Adrenal gland (tissue), 12 donors: ENCODE data around the gene ZNF282. TPM values are rescaled to one million over a fixed set of nuclear protein-coding genes. Genes with fewer than 3 reads are reported as not detected.

Experiments used
- DNase-seq, 7 donors: peaks; one replicate each; pipeline ENCODE4 v3.0.0-alpha.2; 2019 to 2020
- H3K27ac ChIP-seq, 5 donors: fragments of 200-600 bp; sonication (generic) in 4 of 5; 1 replicate in 3 of 5; 2 replicates in 2 of 5; pipeline versions ENCODE4 v1.5.1 to v1.8.0; 2016 to 2020; ENCODE audit warnings: mild to moderate bottlenecking in 1 of 5
- H3K27me3 ChIP-seq: fragments of 200-600 bp; 2 replicates; pipeline ENCODE4 v1.8.0; 2021
- H3K36me3 ChIP-seq, 2 donors: fragments of 200-600 bp; replicated peaks in 1 of 2; 1 replicate in 1 of 2; 2 replicates in 1 of 2; pipeline versions ENCODE4 v1.5.1 to v1.8.0; 2018 to 2022
- H3K4me1 ChIP-seq, 2 donors: fragments of 200-600 bp; replicated peaks in 1 of 2; 1 replicate in 1 of 2; 2 replicates in 1 of 2; pipeline versions ENCODE4 v1.5.1 to v1.8.0; 2018 to 2021
- H3K4me3 ChIP-seq, 4 donors: fragments of 200-600 bp; sonication (generic) in 3 of 4; one replicate each; pipeline ENCODE4 v1.5.1; 2016 to 2018
- H3K9me3 ChIP-seq, 3 donors: fragments of 200-600 bp; sonication (generic) in 1 of 3; replicated peaks in 1 of 3; 1 replicate in 2 of 3; 2 replicates in 1 of 3; pipeline versions ENCODE4 v1.5.1 to v1.8.0; 2016 to 2021
- POLR2A ChIP-seq, 2 donors: fragments of 450-650 bp; IDR thresholded peaks; one replicate each; pipeline ENCODE4 v1.6.1; 2017; ENCODE audit warnings: antibody characterized with exemption in 2 of 2, mild to moderate bottlenecking in 2 of 2, moderate library complexity in 1 of 2
- WGBS, 4 donors: extraction: QIAGEN DNeasy Blood & Tissue Kit in 2 of 4; methylation state at CpG; one replicate each; pipeline versions ENCODE4 v1.1.5 to v1.1.7; 2013 to 2017; 5-methylcytosine and 5-hydroxymethylcytosine counted together
- intact Hi-C, 2 donors: fragments of 100-400 bp; cut with DNase I; formaldehyde crosslinking; loops; one replicate each; pipeline versions ENCODE4 v1.14.1 to v1.15.0; 2022 to 2023
- polyA plus RNA-seq, 3 donors: library from polyadenylated mRNA; stranded (reverse); fragments of 200-250 nt in 2 of 3; fragments of 350-450 nt in 1 of 3; fragmentation: Illumina TruSeq in 1 of 3; extraction: RNeasy Lipid Tissue Mini Kit (QIAGEN cat#74804) in 1 of 3; gene quantifications; one replicate each; pipeline ENCODE4 v1.2.3, GENCODE V29; 2013 to 2014
- total RNA-seq, 9 donors: library from RNA; depleted of rRNA in 4 of 9; stranded (reverse); fragments of >200 nt in 4 of 9; fragments of 120-200 nt in 1 of 9; fragmentation: NEBNext Ultra II Directional in 1 of 9; extraction: Animal tissue kit (Norgen Biotek cat#: 25700) in 1 of 9; gene quantifications; one replicate each; pipeline versions ENCODE4 v1.1.0 to v1.2.4, GENCODE V29; 2013 to 2023
- TF ChIP-seq, protein P1 (sequence below), 6 experiments: fragments of 450-650 bp in 4 of 6; fragments of 200-600 bp in 2 of 6; sonication (generic) in 1 of 6; IDR thresholded peaks; 1 replicate in 5 of 6; 2 replicates in 1 of 6; pipeline versions ENCODE4 v1.5.1 to v1.8.0; 2016 to 2021; ENCODE audit warnings: antibody characterized with exemption in 6 of 6, mild to moderate bottlenecking in 2 of 6, moderate library complexity in 1 of 6
- donor health status: healthy with polysubstance abuse.
- donor health status: Bipolar disorder and iron deficiency.
- donor health status: DM: yes; HTN: yes; CAD: no.
- donor health status: DM: no; HTN: no; CAD: no.
- donor health status: DM: no; HTN: no; CAD: no.
- donor health status: DM: yes; HTN: yes; CAD: no.

ZNF282 gene
- total and polyA plus RNA-seq, 12 donors, result 3.6 to 33.8 (median 16.0) TPM

DNA sequence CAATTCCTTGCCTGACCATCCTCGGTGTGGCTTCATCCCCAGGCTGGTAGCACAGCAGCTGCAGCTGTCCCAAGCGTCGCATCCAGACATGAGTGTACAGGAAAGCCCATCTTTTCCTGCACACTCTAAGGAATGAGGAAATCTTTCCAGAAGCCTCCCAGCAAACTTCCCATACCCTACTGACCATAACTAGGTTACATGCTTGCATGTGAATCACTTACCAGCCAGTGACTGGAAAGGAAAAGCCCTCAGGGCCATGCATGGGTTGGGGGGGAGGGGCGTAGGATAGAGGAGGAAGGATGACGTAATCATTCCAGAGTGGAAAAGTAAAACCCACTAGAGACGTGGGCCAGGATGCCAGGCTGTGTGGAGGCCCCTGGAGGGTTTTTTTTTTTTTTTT, 25.2 kb downstream of the ZNF282 start:
- Histone ChIP-seq H3K36me3 (peaks cover 0 to 74% of the 10 kb centered on the region in 2 donors), H3K9me3 (no peaks in the 10 kb centered on the region), H3K4me3 (no peak overlapping the region), H3K27me3 (no peaks in the 10 kb centered on the region), H3K27ac (no peak overlapping the region), H3K4me1 (peaks cover 0 to 3% of the 10 kb centered on the region in 2 donors)
- TF ChIP-seq, protein P1, sequence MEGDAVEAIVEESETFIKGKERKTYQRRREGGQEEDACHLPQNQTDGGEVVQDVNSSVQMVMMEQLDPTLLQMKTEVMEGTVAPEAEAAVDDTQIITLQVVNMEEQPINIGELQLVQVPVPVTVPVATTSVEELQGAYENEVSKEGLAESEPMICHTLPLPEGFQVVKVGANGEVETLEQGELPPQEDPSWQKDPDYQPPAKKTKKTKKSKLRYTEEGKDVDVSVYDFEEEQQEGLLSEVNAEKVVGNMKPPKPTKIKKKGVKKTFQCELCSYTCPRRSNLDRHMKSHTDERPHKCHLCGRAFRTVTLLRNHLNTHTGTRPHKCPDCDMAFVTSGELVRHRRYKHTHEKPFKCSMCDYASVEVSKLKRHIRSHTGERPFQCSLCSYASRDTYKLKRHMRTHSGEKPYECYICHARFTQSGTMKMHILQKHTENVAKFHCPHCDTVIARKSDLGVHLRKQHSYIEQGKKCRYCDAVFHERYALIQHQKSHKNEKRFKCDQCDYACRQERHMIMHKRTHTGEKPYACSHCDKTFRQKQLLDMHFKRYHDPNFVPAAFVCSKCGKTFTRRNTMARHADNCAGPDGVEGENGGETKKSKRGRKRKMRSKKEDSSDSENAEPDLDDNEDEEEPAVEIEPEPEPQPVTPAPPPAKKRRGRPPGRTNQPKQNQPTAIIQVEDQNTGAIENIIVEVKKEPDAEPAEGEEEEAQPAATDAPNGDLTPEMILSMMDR (IDR thresholded peaks at IDR 0.05), result no peak
- TF ChIP-seq POLR2A (IDR thresholded peaks at IDR 0.05), result no peak
- no peak for DNase-seq
- intact Hi-C loops, result no loop called here
- WGBS, 4 donors, result 71 to 75% (median 72%) methylated on average over 6 of the region's 6 CpGs

DNA sequence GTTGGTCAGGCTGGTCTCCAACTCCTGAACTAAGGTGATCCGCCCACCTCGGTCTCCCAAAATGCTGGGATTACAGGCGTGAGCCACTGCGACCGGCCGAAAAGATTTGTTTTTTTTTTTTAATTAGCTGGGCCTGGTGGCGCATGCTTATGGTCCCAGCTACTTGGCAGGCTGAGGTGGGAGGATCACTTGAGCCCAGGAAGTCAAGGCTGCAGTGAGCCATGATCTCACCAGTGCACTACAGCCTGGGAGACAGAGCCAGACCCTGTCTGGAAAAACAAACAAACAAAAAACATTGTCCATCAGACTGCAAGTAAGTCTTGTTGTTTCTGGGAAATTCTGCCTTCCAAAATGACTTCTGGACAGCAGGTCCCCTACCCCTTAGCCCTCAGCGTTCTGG, 27.8 kb downstream of the ZNF282 start:
- TF ChIP-seq, protein P1 (IDR thresholded peaks at IDR 0.05), result no peak
- peak in 1 of 2 donors; percentile 29 for TF ChIP-seq POLR2A (IDR thresholded peaks at IDR 0.05)
- H3K9me3 ChIP-seq, result no peaks in the 10 kb centered on the region
- peaks cover 0 to 51% of the 10 kb centered on the region in 2 donors for H3K36me3 ChIP-seq
- no peak overlapping the region for H3K4me3 ChIP-seq
- intact Hi-C loops, result no loop called here
- WGBS, 4 donors, result 57 to 60% (median 60%) methylated on average over 7 to 8 of the region's 8 CpGs
- no peaks in the 10 kb centered on the region for H3K27me3 ChIP-seq
- DNase-seq, result peak; percentile 56 to 82 (median 74)
- H3K27ac ChIP-seq, result peak overlapping the region in 3 of 5 donors; percentile 43 to 82 (median 73)
- peaks cover 0 to 3% of the 10 kb centered on the region in 2 donors for H3K4me1 ChIP-seq

DNA sequence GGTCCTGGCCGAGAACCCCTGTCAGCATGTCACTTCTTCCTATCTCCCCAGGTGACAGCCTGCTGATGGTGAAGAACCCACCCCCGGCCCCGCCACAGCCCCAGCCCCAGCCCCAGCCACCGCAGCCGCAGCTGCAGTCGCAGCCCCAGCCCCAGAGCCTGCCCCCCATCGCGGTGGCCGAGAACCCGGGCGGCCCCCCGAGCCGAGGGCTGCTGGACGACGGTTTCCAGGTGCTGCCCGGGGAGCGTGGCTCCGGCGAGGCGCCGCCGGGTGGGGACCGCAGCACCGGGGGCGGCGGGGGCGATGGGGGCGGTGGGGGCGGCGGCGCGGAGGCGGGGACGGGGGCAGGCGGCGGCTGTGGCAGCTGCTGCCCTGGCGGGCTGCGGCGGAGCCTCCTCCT, 28.4 kb downstream of the ZNF282 start:
- no peak for DNase-seq
- Histone ChIP-seq H3K36me3 (peaks cover 0 to 46% of the 10 kb centered on the region in 2 donors), H3K27ac (peak overlapping the region in 3 of 5 donors; percentile 43 to 82 (median 73)), H3K27me3 (no peaks in the 10 kb centered on the region), H3K4me1 (peaks cover 0 to 3% of the 10 kb centered on the region in 2 donors), H3K4me3 (no peak overlapping the region), H3K9me3 (no peaks in the 10 kb centered on the region)
- intact Hi-C loops, result no loop called here
- TF ChIP-seq, protein P1 (IDR thresholded peaks at IDR 0.05), result no peak
- no peak for TF ChIP-seq POLR2A (IDR thresholded peaks at IDR 0.05)
- 92 to 100% (median 97%) methylated on average over 3 to 38 of the region's 39 CpGs for WGBS, 4 donors

DNA sequence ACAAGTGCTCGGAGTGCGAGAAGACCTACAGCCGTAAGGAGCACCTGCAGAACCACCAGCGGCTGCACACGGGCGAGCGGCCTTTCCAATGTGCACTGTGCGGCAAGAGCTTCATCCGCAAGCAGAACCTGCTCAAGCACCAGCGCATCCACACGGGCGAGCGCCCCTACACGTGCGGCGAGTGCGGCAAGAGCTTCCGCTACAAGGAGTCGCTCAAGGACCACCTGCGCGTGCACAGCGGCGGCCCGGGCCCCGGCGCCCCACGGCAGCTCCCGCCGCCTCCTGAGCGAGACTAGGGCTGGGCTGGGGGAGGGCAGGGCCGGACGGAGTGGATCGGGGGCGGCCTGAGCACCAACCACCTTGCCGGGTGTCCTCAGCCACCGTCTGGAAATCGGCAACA, 29.0 kb downstream of the ZNF282 start:
- H3K4me1 ChIP-seq, result peaks cover 0 to 3% of the 10 kb centered on the region in 2 donors
- TF ChIP-seq POLR2A (IDR thresholded peaks at IDR 0.05), result no peak
- TF ChIP-seq, protein P1 (IDR thresholded peaks at IDR 0.05), result no peak
- intact Hi-C loops, result no loop called here
- no peak overlapping the region for H3K27ac ChIP-seq
- H3K36me3 ChIP-seq, result peaks cover 0 to 40% of the 10 kb centered on the region in 2 donors
- H3K27me3 ChIP-seq, result no peaks in the 10 kb centered on the region
- 96 to 98% (median 96%) methylated on average over 10 to 37 of the region's 37 CpGs for WGBS, 4 donors
- H3K9me3 ChIP-seq, result no peaks in the 10 kb centered on the region
- H3K4me3 ChIP-seq, result no peak overlapping the region
- no peak for DNase-seq
